Sigmoid colon (tissue), 4 donors: ENCODE data around the gene FRMD8.

Experiments
- POLR2A ChIP-seq, 2 donors: fragments of 450-650 bp; IDR thresholded peaks; one replicate each; pipeline ENCODE4 v1.6.1; 2016; ENCODE audit warnings: antibody characterized with exemption in 2 of 2, mild to moderate bottlenecking in 2 of 2, moderate library complexity in 2 of 2
- POLR2AphosphoS5 ChIP-seq, 4 donors: sonication (generic); formaldehyde crosslinking; IDR thresholded peaks; one replicate each; pipeline ENCODE4 v1.6.1; 2017; ENCODE audit warnings: antibody characterized with exemption in 4 of 4
- TF ChIP-seq, protein P1 (sequence below), 4 experiments: fragments of 450-650 bp in 3 of 4; fragments of 200-600 bp in 1 of 4; IDR thresholded peaks; one replicate each; pipeline ENCODE4 v1.5.1; 2016 to 2019; ENCODE audit warnings: antibody characterized with exemption in 4 of 4, mild to moderate bottlenecking in 3 of 4, moderate library complexity in 2 of 4

- TF ChIP-seq POLR2A (IDR thresholded peaks at IDR 0.05) (no peak), POLR2AphosphoS5 (IDR thresholded peaks at IDR 0.05) (no peak)
- TF ChIP-seq, protein P1, sequence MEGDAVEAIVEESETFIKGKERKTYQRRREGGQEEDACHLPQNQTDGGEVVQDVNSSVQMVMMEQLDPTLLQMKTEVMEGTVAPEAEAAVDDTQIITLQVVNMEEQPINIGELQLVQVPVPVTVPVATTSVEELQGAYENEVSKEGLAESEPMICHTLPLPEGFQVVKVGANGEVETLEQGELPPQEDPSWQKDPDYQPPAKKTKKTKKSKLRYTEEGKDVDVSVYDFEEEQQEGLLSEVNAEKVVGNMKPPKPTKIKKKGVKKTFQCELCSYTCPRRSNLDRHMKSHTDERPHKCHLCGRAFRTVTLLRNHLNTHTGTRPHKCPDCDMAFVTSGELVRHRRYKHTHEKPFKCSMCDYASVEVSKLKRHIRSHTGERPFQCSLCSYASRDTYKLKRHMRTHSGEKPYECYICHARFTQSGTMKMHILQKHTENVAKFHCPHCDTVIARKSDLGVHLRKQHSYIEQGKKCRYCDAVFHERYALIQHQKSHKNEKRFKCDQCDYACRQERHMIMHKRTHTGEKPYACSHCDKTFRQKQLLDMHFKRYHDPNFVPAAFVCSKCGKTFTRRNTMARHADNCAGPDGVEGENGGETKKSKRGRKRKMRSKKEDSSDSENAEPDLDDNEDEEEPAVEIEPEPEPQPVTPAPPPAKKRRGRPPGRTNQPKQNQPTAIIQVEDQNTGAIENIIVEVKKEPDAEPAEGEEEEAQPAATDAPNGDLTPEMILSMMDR (IDR thresholded peaks at IDR 0.05): no peak
Observed at GRCh38 chr11:65402790-65403189, 16.4 kb downstream of the FRMD8 start.
